Breast epithelium (tissue), 3 donors: ENCODE measurements around the gene KIF26B.

Source experiments
- CTCF ChIP-seq, 3 donors: fragments of 450-650 bp; IDR thresholded peaks; one replicate each; pipeline ENCODE4 v1.5.1; 2016 to 2017; ENCODE audit warnings: antibody characterized with exemption in 3 of 3, mild to moderate bottlenecking in 3 of 3, moderate library complexity in 3 of 3
- POLR2A ChIP-seq: fragments of 450-650 bp; IDR thresholded peaks from one replicate; pipeline ENCODE4 v1.6.1; 2016; ENCODE audit warnings: antibody characterized with exemption, mild to moderate bottlenecking, moderate library complexity
- POLR2AphosphoS5 ChIP-seq, 3 donors: sonication (generic); formaldehyde crosslinking; IDR thresholded peaks; one replicate each; pipeline ENCODE4 v1.6.1; 2017; ENCODE audit warnings: antibody characterized with exemption in 3 of 3

- TF ChIP-seq CTCF (IDR thresholded peaks at IDR 0.05) (no peak), POLR2A (no peak), POLR2AphosphoS5 (IDR thresholded peaks at IDR 0.05) (no peak)
Observed at GRCh38 chr1:245153552-245154428, 995 bp upstream of the KIF26B start.
